Lower lobe of right lung (tissue), 2 donors: ENCODE results near the gene COL5A3. TPM values are rescaled to one million over a fixed set of nuclear protein-coding genes. Genes with fewer than 3 reads are reported as not detected.

ENCODE experiments used
- ATAC-seq, 2 donors: fragments of 200-7000 bp; cut with Tn5 transposase; one replicate each; pipeline ENCODE4 v1.9.1; 2020 to 2022; ENCODE audit warnings: mild to moderate bottlenecking in 2 of 2, moderate library complexity in 2 of 2
- DNase-seq: peaks from one replicate; pipeline ENCODE4 v3.0.0-alpha.2; 2020
- H3K27ac ChIP-seq: fragments of 200-600 bp; one replicate; pipeline ENCODE4 v1.8.0; 2022
- H3K27me3 ChIP-seq: fragments of 200-600 bp; one replicate; pipeline ENCODE4 v1.8.0; 2022; ENCODE audit warnings: low read depth
- H3K36me3 ChIP-seq: fragments of 200-600 bp; one replicate; pipeline ENCODE4 v1.8.0; 2022; ENCODE audit warnings: mild to moderate bottlenecking
- H3K4me1 ChIP-seq: fragments of 200-600 bp; one replicate; pipeline ENCODE4 v1.8.0; 2022
- H3K4me3 ChIP-seq: fragments of 200-600 bp; one replicate; pipeline ENCODE4 v1.8.0; 2022; ENCODE audit warnings: mild to moderate bottlenecking
- H3K9me3 ChIP-seq: fragments of 200-600 bp; one replicate; pipeline ENCODE4 v1.8.0; 2022
- intact Hi-C: fragments of 100-400 bp; cut with DNase I; formaldehyde crosslinking; loops from one replicate; pipeline ENCODE4 v1.11.0; 2022
- total RNA-seq: library from RNA; stranded (reverse); fragmentation: NEBNext Ultra II Directional; extraction: Animal tissue kit (Norgen Biotek cat#: 25700); gene quantifications from one replicate; pipeline ENCODE4 v1.2.1, GENCODE V29; 2021
- TF ChIP-seq, protein P1 (sequence below): fragments of 200-600 bp; IDR thresholded peaks from one replicate; pipeline ENCODE4 v1.8.0; 2022; ENCODE audit warnings: antibody characterized with exemption, mild to moderate bottlenecking
- donor health status: DM: no; HTN: yes; CAD: no; lungs with severe emphysema.

The COL5A3 gene
- total RNA-seq, 1 donor from 2014 or later = 8.9 TPM

DNA sequence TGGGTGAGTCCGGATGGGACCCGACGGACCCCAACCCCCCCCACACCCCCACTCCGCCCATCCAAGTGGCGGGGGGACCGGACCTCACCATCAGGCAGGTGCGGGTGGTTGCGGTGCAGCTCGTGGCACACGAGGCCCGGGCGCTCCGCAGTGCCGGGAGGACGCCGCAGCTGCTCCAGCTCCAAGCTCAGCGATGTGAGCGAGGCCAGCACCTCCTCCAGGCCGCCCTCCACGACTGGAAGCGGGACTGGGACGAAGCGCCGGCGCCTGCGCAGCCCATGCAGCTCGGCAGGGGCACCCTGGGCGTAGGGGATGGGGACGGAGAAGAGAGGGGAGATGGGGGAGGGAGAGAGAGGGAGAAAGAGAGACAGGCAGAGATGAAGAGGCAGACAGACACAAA is 43.9 kb downstream of the COL5A3 start:
- ATAC-seq = no peak
- TF ChIP-seq, protein P1, sequence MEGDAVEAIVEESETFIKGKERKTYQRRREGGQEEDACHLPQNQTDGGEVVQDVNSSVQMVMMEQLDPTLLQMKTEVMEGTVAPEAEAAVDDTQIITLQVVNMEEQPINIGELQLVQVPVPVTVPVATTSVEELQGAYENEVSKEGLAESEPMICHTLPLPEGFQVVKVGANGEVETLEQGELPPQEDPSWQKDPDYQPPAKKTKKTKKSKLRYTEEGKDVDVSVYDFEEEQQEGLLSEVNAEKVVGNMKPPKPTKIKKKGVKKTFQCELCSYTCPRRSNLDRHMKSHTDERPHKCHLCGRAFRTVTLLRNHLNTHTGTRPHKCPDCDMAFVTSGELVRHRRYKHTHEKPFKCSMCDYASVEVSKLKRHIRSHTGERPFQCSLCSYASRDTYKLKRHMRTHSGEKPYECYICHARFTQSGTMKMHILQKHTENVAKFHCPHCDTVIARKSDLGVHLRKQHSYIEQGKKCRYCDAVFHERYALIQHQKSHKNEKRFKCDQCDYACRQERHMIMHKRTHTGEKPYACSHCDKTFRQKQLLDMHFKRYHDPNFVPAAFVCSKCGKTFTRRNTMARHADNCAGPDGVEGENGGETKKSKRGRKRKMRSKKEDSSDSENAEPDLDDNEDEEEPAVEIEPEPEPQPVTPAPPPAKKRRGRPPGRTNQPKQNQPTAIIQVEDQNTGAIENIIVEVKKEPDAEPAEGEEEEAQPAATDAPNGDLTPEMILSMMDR = no peak
- Histone ChIP-seq H3K27me3 (peaks cover 22% of the 10 kb centered on the region), H3K4me1 (no peaks in the 10 kb centered on the region), H3K4me3 (no peak overlapping the region), H3K27ac (no peak overlapping the region), H3K36me3 (peaks cover 5% of the 10 kb centered on the region), H3K9me3 (no peaks in the 10 kb centered on the region)
- DNase-seq = no peak
- intact Hi-C loops = no loop called here

DNA sequence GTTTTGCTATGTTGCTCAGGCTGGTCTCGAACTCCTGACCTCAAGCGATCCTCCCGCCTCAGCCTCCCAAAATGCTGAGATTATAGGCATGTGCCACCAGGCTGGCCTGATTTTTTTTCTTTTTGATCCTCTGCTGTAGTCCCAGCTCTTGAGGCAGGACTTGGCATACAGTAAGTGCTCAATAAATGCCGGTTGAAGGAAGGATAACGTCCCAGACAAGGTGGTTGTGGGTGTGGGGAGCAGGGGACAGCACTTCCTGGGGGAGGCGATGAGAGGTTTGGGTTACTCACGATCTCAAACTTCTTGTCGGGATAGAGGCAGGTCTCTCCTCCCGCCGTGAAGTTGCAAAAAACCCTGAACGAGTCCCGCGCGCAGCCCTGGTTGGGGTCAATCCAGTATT is 44.3 kb downstream of the COL5A3 start:
- DNase-seq = no peak
- H3K4me3 ChIP-seq = no peak overlapping the region
- H3K9me3 ChIP-seq = no peaks in the 10 kb centered on the region
- no peaks in the 10 kb centered on the region for H3K4me1 ChIP-seq
- no peak overlapping the region for H3K27ac ChIP-seq
- H3K27me3 ChIP-seq = peaks cover 22% of the 10 kb centered on the region
- H3K36me3 ChIP-seq = peaks cover 5% of the 10 kb centered on the region
- no peak for ATAC-seq
- intact Hi-C loops = no loop called here
- TF ChIP-seq, protein P1 = no peak

DNA sequence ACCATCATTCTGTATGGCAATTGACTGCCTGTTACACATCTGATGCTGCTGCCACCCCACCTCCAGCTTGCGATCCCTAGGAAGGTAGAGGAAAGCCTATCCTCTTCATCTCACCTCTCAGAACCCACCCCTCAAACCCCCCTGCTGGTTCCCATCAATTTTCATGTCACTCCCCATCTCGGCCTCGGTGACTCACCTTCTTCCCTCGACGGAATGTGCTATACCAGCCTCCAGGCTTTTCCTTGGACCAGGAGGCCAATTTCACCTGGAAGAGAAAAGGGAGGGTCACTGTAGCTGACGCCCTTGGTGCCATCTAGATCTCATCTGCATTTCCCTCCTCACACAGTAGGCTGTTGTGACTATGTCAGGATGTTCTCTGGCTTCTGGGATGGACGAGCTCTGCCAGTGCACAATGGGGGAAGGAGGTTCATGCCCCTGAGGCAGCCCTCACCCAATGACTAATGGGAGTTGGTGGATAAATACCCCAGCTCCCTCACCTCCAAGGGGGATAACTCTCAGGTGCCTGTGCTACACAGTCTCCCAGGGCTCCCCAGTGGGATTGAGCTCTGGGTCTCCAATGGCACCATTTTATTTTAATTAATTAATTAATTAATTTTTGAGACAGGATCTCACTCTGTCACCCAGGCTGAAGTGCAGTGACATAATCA is 47.5 kb downstream of the COL5A3 start:
- intact Hi-C loops = no loop called here
- Histone ChIP-seq H3K9me3 (no peaks in the 10 kb centered on the region), H3K27ac (no peak overlapping the region), H3K4me1 (no peaks in the 10 kb centered on the region), H3K4me3 (no peak overlapping the region), H3K27me3 (peaks cover 14% of the 10 kb centered on the region), H3K36me3 (no peaks in the 10 kb centered on the region)
- TF ChIP-seq, protein P1 = no peak
- ATAC-seq (no peak), DNase-seq (no peak)

DNA sequence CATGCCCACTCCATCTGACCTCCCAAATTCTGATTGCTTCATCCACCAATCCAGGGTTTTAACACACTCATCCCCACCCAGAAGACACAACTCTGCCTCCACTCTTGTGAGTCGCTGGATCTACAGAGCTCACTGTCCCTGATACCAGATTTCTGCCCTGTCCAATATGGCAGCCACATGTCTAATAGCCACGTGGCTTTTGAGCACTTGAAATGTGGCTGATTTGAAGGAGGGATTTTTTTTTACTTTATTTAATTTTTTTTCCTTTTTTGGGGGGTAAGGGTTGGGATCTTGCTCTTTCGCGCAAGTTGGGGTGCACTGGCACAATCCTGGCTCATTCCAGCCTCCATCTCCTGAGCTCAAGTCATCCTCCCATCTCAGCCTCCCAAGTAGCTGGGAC is 49.2 kb downstream of the COL5A3 start:
- DNase-seq = no peak
- Histone ChIP-seq H3K36me3 (no peaks in the 10 kb centered on the region), H3K4me1 (no peaks in the 10 kb centered on the region), H3K27me3 (peaks cover 9% of the 10 kb centered on the region), H3K9me3 (no peaks in the 10 kb centered on the region), H3K4me3 (no peak overlapping the region), H3K27ac (no peak overlapping the region)
- intact Hi-C loops = no loop called here
- TF ChIP-seq, protein P1 = no peak
- no peak for ATAC-seq

DNA sequence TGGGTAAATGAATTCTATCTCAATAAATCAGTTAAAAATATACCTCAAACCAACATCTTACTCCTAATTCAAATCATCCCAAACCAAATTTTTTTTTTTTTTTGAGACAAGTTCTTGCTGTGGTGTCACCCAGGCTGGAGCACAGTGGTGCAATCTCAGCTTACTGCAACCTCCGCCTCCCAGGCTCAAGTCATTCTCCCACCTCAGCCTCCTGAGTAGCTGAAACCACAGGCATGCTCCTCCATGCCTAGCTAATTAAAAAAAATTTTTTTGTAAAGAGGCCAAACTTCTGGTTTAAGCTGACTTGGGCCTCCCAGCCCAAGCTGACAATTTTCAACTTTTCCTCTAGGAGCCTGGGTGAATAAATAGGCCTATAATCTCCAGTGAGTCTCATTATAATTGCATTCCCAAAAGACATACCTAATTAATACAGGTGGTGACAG is 51.9 kb downstream of the COL5A3 start:
- H3K27me3 ChIP-seq = no peaks in the 10 kb centered on the region
- H3K27ac ChIP-seq = no peak overlapping the region
- no peaks in the 10 kb centered on the region for H3K4me1 ChIP-seq
- H3K36me3 ChIP-seq = no peaks in the 10 kb centered on the region
- no peak for ATAC-seq
- H3K9me3 ChIP-seq = no peaks in the 10 kb centered on the region
- TF ChIP-seq, protein P1 = no peak
- no peak for DNase-seq
- H3K4me3 ChIP-seq = no peak overlapping the region
- intact Hi-C loops = no loop called here
